ENCODE results near the gene GP9.

Gene GP9

DNA sequence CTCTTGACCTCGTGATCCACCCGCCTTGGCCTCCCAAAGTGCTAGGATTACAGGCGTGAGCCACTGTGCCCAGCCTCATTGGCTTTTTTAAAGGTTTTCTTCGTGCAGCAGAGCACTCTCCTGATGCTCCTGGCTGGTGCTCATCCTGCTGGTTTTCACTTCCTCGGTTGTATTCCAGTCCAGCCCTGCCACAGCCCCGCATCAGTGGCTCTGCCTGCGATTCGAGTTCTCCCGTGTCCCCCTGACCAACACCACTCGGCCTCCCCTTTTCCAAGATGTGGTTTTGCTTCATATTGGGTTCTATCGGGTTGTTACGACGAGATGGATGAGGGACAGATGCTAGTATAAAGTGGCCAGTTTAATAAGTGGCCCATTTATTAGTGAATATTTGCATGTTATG, 31.7 kb upstream of the GP9 start:
- DNase-seq (ENCODE audit: low spot score) = no peak

DNA sequence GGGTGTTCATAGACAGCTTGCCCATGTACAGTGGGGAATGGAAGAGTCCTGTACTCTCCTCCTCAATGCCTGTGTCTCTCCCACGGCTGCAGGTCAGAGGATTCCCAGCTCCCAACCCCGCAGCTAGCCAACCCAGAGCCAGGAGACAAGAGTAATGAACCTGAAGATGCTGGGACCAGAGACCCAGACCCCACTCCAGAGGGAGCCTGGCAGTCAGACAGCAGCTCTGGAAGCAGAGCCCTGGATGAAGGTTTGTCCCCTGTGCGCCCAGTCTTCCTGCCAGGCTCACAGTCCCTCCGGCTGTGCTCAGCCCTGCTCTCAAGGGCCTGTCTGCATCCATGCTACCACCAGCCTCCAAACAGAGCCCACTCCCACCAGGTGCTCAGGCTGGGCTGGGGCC, 30.0 kb upstream of the GP9 start:
- DNase-seq (ENCODE audit: low spot score) = no peak

DNA sequence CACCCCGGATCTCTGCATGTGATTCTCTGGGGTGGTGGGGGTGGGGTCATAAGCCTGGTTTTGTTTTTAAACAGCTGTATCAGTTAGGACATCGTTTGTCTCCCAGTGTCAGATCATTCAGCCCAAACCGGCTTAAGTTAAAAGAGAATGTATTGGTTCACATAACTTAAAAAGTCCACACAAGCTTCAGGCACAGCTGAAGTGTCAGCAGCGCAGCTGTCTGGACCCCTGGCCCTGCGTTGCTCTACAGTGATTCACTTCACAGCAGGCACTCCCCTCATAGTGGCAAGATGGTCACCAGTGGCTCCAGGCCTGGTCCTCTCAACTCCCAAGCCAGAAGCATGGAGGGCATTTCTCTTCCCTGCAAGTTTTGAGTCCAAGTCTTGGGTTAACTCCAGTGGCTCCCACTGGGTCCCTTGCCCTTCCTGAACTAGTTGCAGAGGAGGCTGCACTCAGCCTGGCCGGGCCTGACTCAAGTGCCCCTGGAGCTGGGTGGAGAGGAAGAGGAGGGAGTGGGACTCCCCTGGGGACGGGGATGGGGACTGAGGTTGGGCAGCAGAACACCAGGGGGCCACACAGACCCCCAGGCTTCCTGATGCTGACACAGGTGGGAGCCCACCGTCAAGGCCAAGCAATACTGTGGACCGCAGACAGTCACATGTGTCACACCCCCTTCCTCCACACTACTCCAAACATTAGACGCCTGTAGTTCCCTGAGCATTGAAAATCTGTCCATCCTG, 28.9 kb upstream of the GP9 start:
- DNase-seq (ENCODE audit: low spot score) = no peak

DNA sequence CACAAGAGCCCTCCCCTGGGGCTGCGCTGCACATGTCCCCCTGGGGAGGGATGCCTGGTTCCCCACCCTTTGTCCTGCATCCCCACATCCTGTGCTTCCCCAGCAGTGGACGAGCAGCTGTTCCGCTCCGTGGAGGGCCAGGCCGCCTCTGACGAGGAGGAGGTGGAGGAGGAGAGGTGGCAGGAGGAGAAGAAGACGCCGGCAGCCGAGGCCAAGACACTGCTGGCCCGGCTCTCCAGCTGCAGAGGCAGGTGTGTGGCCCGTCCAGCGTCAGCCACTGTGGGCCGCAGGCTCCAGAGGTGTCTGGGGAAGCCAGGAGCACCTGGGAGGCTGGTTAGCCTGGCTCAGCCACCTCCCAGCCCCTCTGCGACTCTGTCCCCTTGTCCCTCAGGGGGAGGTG, 27.9 kb upstream of the GP9 start:
- no peak for DNase-seq (ENCODE audit: low spot score)

DNA sequence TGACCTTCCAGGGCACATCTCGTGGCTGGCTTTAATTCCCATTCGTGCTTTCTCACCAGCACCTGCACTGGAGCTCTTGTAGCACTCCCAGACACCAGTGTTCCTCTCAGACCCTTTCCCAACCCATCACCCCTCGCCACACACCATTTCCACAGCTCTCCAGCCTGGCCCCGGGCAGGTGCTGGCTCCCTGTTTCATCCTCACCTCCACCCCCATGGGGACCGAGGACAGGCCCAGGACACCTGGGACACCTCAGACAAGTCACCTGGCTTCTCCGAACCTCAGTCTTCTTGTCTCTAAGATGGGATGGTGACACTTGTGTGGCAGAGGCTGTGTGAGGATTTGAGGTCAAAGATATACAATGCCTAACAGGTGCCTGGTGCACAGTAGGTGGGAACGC, 27.4 kb upstream of the GP9 start:
- DNase-seq (ENCODE audit: low spot score) = no peak

DNA sequence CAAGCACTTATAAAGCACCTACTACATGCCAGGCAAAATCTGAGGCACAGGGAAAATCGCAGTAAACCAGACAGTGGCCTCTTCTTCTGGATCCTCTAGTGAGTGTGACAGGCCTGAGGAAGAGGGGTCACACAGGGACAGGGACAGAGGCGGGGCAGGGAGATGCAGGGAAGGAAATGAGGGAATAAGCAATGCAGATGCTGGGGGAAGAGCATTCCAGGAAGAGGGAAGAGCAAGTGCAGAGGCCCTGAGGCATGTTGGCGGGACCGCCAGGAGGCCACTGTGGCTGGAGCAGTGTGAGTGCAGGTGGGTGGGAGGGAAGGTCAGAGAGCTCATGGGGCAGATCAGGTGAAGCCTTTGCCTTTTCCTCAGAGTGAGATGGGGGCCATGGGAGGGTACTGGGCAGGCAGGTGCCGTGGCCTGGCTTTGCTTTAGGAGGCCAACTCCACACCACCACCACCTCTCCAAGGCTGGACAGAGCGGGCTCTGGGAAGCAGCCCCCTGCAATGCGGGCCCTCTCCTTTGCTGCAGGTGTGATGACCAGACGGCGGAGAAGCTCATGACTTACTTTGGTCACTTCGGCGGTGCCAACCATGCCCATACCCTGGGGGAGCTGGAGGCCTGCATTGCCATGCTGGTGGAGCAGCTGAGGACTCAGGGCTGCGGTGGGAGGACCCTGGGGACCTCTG, 26.8 kb upstream of the GP9 start:
- DNase-seq (ENCODE audit: low spot score) = no peak

DNA sequence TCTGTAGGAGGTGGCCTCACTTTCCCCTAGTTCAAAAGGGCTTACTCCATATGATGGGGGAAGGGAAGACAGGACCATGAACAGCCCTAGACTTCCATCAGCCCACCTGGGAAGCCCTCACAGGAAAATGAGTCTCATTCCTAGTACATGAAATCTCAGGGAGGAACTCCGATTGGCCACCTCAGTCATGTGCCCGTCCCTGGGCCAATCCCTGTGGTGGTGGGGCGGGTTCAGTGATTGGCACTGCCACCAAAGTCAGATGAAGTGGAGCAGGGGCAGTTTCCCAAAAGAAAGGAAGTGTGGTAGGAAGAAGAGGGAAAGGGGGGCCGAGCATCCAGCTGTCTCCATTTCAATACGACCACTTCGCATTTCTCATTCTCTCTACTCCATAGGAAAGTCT, 25.9 kb upstream of the GP9 start:
- no peak for DNase-seq (ENCODE audit: low spot score)

DNA sequence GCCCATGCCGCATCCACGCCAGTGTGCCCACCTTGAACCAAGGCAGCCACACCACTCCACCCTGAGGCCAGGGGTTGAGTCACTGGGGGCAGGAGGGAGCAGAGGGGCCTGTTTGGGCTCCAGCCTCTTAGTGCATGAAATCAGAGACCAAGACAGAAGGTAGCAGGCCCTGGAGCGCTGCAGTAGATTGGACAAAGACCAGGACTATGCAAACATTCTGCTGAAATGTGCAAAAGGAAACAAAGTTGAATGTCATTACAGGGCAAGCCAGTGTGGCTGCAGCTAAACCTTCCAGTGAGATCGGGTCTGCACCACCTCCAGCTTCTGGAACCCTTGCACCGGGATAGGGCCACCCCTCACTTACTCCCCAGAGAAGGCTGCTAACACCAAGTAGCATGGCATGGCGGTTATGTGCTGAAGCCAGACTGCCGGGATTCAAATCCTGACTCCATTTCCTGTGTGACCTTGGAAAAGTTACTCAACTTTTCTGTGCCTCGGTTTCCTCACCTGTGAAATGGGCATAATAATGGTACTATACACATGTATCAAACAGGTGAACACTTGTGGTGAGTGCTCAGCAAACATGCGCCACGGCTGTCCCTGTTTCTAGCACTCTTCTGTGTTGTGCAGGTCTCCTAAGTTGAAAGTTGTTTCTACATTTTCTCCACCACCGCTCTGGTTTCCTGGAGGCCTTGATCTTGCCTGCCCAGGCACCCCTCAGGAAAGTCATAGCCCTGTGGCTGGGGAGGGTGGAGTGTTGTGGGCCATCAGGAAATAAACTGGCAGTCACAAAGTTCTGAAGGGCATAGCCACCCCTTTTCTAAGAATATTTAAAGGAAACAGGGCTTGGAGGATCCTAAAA, 25.0 kb upstream of the GP9 start:
- no peak for DNase-seq (ENCODE audit: low spot score)

DNA sequence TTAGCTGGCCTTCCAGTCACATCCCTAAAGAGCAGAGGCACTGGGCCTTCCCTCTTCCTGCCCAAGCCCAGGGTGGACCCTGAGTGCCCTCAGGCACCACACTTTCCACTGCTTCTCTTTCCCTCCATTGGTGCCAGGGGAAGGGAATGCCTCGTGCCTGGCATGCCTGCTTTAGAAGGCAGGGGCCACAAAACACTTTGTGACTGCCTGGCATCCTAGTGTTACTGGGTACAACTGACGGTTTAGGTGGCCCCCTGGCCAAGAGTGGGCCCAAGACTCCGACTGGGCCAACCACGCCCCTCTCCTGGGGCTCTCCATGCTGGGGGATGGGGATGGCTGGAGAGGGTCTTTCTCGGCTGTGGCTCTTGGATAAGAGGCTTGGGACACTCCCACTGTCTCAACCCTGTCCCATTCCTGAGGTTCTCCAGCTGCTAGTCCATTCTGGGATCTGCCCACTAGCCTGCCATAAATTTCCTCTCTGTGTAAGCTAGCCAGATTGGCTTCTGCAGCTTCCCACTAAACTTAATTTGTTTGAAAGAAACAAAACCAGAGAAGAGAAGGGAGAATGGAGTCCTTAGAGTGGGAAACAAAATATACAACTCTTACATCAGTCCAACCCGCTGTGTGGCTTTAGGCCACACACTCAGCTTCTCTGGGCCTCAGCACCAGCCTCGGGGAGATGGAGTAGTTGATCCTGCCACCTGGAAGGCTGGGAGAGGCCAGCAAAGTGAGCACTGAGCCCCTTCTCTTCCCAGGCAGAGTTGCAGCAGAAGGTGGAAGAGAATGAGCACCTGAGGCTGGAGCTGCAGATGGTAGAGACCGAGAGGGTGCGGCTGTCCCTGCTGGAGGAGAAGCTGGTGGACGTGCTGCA, 24.1 kb upstream of the GP9 start:
- no peak for DNase-seq (ENCODE audit: low spot score)

DNA sequence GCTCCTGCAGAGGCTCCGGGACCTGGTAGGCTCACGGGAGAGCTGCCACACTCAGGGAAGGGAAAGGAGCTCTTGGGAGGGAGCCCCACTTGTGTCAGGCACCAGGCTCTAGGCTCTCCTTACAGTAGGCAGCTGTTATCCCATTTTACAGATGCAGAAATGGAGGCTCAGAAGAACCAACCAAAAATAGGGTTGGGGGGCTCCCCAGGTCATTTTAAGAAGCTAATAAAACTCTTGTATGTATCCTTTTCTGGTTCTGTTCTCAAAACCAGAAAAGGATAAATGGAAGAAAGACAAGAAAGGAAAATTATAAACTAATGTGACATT, 23.5 kb upstream of the GP9 start:
- DNase-seq (ENCODE audit: low spot score) = no peak

DNA sequence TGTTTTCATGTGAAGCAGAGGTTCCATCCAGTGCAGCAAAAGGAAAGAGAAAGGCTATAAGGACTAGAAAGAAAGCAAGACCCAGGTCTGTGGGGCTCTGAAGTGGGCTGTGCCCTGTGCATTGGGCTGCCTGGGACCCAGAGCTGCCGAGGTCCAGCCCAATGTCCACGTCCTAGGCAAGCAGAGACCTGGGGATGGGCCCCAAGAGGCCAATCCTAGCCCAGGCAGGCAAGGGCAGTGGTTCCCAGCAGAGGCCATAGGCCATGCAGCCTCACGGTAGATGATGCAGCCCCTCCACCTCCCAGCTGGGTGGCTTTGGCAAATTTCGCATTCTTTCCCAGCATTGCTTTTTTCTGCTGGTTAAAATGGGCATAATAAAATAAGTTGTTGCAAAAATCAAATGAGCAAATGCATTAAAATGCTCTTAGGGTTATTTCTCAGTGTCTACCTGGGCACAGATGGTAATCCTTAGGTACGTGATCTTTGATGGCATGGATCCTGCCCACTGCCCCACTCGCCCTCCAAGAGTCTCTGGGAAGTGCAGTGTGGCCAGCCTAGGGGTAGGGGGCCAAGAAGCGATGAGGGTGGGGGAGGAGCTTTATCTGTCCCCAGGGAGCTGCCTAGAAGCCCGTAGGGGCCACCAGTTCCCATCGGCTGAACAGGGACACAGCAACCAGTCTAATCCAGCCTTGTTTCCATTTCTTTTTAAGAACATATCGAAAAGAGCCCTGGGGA, 22.3 kb upstream of the GP9 start:
- DNase-seq (ENCODE audit: low spot score) = no peak

DNA sequence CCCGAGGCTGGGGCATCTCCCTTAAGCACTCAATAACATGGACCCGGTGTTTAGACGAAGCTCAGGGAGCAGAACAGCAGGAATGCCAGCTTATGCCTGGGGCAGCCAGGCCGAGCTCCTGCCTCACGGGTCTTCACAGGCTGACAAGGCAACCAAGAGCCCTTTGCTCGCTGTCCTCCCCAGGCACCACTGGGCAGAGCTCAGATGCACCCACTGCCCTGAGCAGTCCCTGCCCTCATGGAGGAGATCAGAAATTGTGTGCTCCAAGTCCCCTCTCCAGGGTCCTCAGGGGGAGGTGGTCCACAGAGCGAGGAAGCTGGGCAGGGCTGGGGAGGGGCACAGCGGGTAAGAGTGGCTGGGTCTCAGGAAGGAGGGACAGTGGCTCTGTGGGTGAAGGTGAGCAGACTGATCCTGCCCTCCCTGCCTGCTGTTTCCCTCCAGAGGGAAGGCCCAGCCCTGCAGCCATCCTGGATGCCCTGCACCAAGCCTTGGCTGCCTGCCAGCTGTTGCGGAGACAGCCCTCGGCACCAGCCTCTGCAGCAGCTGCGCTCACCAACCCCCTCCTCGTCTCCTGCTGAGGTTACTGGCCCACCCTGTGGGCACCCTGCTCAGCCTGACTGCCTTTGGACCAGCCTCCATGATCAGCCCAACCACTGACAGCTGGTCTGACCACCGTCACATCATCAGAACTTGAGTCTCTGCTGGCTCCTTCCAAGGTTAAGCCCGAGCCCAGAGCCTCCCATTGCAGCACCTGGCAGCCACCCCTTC, 21.1 kb upstream of the GP9 start:
- DNase-seq (ENCODE audit: low spot score) = no peak

DNA sequence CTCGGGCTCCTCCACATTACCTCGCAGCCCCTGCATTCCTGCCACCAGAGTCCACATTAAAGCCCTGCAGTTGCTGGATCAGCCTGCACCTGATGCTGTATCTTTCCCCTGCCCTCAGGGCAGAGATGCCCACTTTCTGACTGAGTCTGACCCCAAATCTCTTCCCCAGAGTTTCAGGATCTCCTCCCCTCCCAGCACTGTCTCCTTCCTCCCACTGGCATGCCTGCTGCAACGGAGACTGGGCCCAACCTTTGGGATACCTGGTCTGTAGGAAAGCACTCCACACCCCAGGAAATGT, 20.6 kb upstream of the GP9 start:
- no peak for DNase-seq (ENCODE audit: low spot score)

DNA sequence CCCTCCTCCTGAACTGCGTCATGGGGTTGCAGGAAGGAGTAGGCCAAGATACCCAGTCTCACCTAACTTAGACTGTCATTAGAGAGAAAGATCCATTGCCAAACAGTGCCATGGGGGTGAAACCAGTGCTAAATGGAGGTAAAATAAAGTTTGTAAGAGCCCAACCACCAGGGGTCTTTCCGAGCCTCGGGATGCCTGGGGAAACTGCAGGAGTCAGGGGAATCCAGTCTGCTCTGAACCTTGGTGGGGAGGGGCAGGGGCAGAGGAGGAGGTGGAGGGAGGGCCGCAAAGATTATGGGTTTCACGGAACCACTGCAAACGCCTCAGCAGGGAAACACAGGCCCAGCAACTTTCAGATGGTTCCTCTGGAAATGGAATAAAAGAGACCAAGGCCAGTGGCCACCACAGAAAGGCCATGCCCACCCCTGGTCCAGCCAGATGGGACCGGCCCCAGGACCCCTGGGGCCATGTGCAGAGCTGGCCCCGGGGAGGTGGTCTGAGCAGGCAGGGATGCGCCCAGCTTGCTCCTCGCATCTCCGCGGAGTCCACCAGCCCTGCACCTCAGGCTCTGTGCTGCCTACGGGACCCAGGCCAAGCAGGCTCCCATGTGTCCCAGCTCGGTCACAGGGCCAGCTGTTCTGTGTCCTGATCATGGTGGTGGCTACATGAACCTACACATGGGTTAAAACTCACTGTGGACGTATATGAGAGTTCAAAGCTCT, 19.8 kb upstream of the GP9 start:
- DNase-seq (ENCODE audit: low spot score) = no peak

DNA sequence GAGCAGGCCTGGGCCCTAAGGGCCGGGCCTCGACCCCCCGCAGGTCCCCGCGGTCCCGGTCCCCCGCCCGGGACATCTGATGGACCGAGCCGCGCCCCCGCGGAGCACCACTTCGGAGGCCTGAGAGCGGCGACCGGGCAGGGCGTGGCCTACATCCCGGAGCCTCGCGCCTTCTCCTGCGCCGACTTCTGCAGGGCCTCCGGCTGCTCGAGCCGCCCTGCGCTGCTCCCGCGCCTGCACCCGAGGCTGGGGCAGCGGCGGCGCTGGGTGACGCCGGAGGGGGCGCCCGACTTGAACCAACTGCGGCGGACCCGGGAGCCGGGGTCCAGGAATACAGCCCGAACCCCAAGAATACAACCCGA, 14.9 kb upstream of the GP9 start:
- DNase-seq (ENCODE audit: low spot score) = no peak

DNA sequence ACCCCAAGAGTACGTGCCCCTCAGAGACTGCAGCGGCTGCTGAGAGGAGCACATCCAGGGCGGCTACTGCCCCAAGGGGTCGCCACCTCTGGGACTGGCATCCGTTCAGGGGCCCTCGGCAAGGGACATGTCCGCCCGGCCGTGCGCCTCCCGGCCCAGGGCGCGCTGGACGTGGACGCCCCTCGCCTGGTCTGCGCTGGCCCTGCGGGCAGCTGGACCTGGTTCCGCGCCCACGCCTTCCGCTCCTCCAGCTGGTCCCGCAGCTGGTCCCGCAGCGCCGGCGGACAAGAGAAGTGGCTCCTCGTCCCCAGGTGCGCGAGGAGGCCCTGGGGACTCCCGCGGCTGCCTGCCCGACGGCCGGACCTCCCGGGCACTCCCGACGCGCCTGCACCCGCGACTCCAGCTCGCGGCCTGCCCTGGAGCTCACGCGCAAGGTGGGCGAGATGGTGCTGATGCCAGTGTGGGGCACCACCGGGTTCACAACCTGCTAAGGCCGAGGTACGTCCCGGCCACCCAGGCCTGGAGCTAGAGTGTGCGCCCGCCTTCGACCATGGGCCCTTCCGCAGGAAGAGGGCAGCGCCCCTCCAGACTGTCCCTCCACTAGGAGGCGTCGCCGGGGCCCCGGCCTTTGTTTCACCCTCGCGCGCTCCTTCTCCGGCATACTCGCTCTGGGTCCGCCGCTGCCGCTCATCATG, 14.4 kb upstream of the GP9 start:
- no peak for DNase-seq (ENCODE audit: low spot score)

DNA sequence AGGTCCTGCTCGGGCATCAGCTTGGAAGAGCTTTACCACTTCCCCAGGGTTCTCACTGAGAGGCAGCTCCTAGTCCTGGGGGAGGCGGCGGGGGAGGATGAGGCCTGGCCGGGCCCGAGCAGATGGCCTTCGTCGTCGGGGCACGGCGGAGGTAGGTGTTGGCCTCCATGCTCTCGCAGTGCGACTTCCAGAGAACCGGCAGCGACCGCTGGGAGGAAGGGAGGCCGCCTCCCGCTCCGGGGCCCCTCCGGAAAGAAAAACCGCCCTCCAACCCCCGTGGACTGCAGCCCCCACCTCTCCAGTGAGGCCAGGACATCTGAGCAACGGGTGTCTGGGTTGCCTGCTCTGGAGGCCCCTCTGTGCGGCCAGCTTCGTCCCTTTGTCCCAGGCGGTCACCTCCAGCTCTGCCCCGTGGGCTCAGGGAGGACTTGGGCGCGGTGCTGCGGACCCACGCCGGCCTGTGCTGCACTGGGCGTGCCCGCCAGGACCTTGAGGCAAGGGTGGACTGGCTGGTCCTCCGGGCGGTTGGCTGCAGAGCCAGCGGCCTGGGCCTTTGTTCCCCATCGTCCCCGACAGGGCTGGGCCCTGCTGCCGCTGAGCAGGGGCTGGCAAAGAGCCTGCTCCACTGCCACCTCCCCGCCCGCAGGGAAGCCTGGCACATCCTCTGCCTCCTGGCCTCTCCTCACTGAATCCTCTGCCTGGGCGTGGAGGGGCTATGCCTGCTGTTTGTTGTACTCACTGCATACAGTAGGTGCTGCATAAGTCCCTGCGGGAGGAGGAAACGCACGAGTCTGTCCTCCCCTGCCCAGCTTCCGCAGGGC, 13.6 kb upstream of the GP9 start:
- DNase-seq (ENCODE audit: low spot score) = no peak

DNA sequence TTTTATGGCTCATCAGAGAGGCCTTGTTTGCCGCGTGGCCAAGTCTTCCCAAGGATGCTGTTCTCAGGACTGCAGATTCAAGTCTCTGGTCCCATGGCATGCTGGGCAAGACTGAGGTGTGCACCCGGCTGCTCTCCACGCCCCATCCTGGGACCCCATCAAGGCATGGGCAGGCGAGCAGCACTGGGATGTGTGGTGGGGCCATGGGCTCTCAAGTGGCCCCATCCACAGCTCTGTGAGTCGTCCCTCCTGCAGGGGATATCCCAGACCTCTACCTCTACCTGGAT, 13.1 kb upstream of the GP9 start:
- DNase-seq (ENCODE audit: low spot score) = no peak
